Keratinocyte (primary cell): ENCODE results near the gene AP5Z1.

ENCODE experiments used
- EZH2 ChIP-seq: IDR thresholded peaks from one replicate; pipeline ENCODE4 v1.6.1; 2012; ENCODE audit warnings: inconsistent platforms, mild to moderate bottlenecking, low read length, moderate library complexity
- TF ChIP-seq, protein P1 (sequence below), 3 experiments: IDR thresholded peaks in 1 of 3; conservative IDR thresholded peaks in 1 of 3; optimal IDR thresholded peaks in 1 of 3; 2 replicates in 2 of 3; 3 replicates in 1 of 3; pipeline versions ENCODE3 to v1.5.1; 2011; ENCODE audit warnings: low read length in 3 of 3, mild to moderate bottlenecking in 3 of 3, moderate library complexity in 2 of 3, control low read depth in 1 of 3, inconsistent platforms in 1 of 3; ENCODE audit not compliant: insufficient read depth in 2 of 3; ENCODE audit errors: extremely low read depth in 1 of 3

DNA sequence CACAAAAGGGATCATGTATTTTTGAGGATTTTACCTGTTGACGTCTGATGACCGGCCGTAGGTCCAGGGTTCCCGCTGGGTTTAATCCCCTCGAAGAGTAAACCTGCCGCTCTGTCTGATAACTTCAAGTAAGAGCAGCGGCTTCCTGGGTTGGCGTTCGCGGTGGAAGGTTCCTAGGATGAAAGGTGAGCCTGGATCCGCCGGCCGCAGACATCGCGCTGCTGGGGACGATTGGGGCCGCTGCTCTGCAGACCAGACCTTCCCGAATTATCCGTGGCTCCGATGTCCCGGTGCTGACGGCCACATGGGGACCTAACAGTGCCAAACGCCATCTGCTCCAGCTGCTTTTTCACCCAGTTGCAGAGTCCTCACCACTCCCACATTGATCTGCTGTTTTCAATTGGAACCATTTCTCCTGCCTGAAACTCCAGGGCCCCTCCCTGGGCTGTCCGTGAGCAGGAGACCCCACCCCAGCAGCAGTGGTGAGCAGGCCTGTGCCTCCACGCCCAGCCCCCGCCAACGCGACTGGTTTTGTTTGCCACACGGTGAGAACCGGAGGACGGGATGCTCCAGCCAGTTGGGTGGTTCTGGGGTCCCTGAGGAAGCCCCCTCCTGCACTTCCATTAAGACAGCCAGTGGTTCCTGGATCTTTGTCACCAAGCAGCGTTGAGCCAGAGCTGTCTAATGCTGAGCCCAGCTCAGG is 12.2 kb upstream of the AP5Z1 start:
- TF ChIP-seq, protein P1, sequence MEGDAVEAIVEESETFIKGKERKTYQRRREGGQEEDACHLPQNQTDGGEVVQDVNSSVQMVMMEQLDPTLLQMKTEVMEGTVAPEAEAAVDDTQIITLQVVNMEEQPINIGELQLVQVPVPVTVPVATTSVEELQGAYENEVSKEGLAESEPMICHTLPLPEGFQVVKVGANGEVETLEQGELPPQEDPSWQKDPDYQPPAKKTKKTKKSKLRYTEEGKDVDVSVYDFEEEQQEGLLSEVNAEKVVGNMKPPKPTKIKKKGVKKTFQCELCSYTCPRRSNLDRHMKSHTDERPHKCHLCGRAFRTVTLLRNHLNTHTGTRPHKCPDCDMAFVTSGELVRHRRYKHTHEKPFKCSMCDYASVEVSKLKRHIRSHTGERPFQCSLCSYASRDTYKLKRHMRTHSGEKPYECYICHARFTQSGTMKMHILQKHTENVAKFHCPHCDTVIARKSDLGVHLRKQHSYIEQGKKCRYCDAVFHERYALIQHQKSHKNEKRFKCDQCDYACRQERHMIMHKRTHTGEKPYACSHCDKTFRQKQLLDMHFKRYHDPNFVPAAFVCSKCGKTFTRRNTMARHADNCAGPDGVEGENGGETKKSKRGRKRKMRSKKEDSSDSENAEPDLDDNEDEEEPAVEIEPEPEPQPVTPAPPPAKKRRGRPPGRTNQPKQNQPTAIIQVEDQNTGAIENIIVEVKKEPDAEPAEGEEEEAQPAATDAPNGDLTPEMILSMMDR (optimal IDR thresholded peaks at IDR 0.05 in 1 of 3, IDR thresholded peaks at IDR 0.05 in 1 of 3, conservative IDR thresholded peaks at IDR 0.05 in 1 of 3; ENCODE audit: extremely low read depth in 1 of 3, insufficient read depth in 2 of 3, low read length in 3 of 3), result no peak
- TF ChIP-seq EZH2, result no peak
